Skin epidermis (tissue), 12 donors: ENCODE data around the gene HSPA1A.

Experiments
- H3K27ac ChIP-seq, 21 experiments: fragments of 200-600 bp; sonication (generic) in 11 of 21; one replicate each; pipeline ENCODE4 v1.5.0; 2020; ENCODE audit warnings: mild to moderate bottlenecking in 3 of 21, inconsistent platforms in 2 of 21, moderate library complexity in 2 of 21
- H3K4me3 ChIP-seq, 7 experiments: fragments of 200-600 bp; sonication (generic) in 2 of 7; one replicate each; pipeline ENCODE4 v1.5.0; 2020; ENCODE audit warnings: inconsistent platforms in 2 of 7, mild to moderate bottlenecking in 2 of 7, moderate library complexity in 1 of 7

Gene HSPA1A

DNA sequence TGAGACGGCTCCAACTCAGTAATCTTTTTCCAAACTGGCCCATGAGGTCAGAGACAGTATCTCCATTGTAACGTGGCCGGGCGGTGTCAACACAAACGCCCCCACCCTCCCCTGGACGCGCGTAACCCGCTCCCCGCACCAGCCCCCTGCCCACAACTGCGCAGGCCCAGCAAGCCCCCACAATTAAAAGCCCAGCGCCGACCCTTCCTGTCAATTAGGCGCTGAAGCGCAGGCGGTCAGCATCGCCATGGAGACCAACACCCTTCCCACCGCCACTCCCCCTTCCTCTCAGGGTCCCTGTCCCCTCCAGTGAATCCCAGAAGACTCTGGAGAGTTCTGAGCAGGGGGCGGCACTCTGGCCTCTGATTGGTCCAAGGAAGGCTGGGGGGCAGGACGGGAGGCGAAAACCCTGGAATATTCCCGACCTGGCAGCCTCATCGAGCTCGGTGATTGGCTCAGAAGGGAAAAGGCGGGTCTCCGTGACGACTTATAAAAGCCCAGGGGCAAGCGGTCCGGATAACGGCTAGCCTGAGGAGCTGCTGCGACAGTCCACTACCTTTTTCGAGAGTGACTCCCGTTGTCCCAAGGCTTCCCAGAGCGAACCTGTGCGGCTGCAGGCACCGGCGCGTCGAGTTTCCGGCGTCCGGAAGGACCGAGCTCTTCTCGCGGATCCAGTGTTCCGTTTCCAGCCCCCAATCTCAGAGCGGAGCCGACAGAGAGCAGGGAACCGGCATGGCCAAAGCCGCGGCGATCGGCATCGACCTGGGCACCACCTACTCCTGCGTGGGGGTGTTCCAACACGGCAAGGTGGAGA, at the start of gene HSPA1A, which contains the start of gene HSPA1L:
TSS of gene HSPA1A (plus strand) at position 519 of the 814 bp plus-strand sequence. CDS start at position 733, 214 bp downstream.
TSS of gene HSPA1L (minus strand) at position 259 of the 814 bp plus-strand sequence. CDS start 3,311 bp downstream, outside the sequence.
- peak within 1 kb of the TSS; percentile 48 to 96 (median 94) for H3K27ac ChIP-seq
- H3K4me3 ChIP-seq, result peak within 1 kb of the TSS; percentile 43 to 59 (median 52)

DNA sequence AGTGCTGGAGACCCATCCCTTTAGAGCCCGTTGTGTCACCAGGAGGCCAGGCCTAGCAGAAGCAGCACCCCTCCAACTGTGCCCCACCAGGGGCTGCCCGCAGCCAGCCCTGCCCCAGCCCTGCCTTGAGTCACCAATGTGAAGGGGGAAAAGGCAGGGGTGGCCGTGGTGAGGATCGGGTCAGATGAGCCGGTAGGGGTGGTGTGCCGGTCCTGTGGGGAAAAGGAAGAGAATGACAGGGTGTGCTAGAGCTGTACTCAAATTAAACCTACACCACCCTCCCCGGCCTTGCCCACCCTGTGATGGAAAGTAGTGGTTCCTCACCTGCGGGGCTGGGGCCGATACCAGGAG, 49.8 kb upstream of the HSPA1A start:
- H3K27ac ChIP-seq, result no peak overlapping the region

DNA sequence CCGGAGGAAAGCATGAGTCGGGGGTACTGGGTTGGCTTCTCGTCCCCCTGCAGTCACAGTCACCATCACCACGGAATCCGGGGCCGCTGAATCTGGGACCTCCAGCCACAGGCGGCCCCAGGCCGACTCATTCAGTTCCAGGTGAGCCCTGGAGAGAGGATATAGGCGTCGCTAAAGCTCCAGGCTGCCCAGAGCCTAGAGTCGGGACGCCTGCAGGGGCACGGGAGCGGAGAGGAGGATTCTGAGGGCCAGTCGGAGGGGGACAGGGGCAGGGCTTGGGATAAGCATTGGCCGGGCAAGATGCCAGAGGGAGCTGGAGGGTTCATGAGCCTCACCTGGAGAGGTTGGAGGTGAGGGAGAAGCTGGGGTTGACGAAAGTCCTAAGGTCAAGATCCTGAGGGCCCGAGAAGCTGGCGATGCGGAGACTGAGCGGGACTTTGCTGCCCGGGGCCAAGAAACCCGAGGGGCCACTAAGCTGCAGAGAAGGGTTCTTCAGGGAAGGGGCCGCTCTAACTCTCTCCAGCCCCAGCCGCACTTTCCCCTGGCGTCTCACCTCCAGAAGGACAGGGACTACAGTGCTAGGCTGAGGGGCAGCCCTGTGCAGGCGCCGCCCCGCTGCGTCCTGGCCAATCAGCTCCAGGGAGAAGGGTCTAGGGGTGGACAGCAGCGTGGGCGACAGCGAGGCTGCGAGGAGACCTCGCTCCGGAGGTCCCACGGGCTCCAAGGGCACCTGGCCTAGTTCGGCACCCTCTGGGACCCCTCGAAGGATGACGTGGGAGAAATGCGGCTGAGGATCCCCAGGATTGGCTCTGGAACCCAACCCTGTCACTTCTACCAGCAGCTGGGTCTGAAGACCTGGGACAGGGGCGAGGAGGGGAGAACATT, 49.2 kb upstream of the HSPA1A start:
- no peak overlapping the region for H3K27ac ChIP-seq
- H3K4me3 ChIP-seq, result no peak overlapping the region

More for the DNA sequence above, 49.8 kb upstream of the HSPA1A start:
- no peak overlapping the region for H3K4me3 ChIP-seq

DNA sequence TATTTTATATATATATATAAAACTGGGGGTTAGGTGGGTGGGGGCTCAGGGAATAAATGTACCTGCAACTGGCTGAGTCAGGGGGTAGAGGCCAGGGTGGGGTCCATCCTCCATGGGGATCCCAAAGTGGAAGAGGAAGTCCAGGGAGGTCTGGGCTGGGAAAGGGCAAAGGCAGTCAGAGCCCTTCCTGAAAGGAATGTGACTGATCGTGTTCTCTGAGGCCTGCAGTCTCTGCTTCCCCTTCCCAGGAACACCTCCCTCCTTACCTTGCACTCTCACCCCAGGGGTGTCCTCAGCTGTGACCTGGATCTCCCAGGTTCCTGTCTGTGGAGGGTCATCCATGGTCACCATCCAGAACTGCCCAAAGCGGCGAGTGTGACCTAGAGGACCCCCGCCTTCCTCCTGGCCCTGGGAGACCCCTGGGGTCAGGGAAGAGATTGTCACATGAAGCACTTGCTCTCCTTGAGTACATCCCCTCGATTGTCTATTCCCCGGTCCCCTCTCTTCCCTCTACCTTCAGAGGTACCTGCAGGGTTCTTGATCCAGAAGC, 48.2 kb upstream of the HSPA1A start:
- H3K27ac ChIP-seq, result no peak overlapping the region

DNA sequence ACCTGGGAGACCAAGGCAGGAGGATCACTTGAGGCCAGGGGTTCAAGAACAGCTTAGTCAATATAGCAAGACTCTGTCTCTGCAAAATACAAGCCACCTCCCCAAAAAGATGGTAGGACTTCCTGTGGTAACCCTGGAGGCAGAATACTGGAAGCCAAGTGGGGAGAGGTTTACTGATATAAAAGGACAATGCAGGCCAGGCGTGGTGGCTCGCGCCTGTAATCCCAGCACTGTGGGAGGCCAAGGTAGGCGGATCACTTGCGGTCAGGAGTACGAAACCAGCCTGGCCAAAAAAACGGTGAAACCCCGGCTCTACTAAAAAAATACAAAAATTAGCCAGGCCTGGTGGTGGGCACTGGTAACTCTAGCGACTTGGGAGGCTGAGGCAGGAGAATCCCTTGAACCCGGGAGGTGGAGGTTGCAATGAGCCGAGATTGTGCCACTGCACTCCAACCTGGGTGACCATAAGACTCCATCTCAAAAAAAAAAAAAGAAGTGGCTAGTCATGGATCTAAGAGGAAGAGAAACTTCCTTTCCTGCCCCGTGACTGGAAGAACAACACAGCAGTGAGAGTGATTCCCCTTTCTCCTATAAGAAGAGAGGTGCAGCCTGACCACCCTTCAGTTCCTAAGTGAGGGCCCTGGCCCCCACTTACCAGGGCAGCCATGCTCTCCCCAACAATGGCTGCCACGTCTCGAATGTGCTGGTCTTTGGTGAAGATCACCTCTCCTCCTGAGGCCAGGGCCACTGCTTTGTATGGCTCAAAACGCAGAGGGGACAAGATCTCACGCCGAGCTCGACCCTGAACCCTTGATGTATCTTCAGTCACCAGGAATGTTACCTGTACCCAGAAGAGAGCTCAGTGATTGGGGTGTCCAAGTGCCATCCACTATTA, 46.7 kb upstream of the HSPA1A start:
- Histone ChIP-seq H3K27ac (peak overlapping the region in 2 of 21 experiments; percentile 34 to 39), H3K4me3 (no peak overlapping the region)

More for the DNA sequence above, 48.2 kb upstream of the HSPA1A start:
- H3K4me3 ChIP-seq, result no peak overlapping the region

DNA sequence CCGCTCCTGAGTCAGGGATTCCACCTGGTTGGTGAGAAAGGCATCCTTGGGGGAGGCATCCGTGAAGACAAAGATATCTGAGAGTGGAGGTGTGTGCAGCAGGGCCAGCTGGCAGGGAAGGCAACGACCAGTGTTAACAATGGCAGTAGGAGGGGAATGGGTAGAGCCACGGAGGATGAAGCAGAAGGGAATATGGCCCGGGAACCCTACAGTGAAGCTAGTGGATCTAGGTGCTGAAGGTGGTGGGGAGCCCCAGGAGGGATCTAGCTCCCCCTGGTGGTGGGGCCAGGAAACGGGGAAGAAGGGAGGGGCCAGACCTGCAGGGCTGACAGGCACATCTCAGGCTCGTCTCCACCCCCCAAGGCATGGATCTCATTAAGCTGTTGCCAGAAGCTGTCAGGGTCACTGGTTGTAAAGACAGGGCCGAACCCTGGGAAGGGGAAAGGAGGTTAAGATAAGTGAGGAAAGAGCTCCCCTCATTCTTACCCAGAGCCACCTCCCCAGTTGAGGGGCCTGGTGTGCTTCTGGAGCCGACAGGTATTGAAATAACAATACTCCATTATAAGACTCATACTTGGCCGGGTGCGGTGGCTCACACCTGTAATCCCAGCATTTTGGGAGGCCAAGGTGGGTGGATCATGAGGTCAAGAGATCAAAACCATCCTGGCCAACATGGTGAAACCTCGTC, 45.5 kb upstream of the HSPA1A start:
- Histone ChIP-seq H3K4me3 (no peak overlapping the region), H3K27ac (no peak overlapping the region)

DNA sequence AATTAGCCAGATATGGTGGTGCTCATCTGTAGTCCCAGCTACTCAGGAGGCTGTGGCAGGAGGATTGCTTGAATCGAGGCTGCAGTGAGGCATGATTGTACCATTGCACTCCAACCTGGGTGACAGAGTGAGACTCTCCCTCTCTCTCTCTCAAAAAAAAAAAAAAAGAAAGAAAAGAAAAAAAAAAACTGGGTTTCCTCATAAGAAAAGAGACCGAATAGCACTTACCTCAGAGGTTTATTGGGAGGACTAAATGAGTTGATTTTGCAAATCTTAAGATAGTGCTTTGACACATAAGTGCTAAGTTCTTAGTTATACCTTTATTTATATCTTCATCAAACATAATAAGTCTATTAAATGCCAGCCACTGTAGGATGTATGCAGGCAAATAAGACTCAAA, 44.5 kb upstream of the HSPA1A start:
- H3K4me3 ChIP-seq, result no peak overlapping the region
- H3K27ac ChIP-seq, result no peak overlapping the region

DNA sequence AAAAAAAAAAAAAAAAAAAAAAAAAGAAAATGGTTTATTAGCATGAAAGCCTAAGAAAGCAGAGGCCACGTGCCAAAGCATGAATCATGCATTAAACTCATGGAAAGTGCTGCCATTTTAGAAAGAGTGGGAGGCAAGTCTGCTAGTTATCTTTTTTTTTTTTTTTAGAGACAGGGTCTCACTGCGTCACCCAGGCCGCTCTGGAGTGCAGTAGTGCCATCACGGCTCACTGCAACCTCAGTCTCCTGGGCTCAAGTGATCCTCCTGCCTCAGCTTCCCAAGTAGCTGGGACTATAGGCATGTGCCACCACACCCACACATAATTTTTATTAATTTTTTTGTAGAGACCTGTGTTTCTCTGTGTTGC, 43.4 kb upstream of the HSPA1A start:
- no peak overlapping the region for H3K27ac ChIP-seq
- no peak overlapping the region for H3K4me3 ChIP-seq

DNA sequence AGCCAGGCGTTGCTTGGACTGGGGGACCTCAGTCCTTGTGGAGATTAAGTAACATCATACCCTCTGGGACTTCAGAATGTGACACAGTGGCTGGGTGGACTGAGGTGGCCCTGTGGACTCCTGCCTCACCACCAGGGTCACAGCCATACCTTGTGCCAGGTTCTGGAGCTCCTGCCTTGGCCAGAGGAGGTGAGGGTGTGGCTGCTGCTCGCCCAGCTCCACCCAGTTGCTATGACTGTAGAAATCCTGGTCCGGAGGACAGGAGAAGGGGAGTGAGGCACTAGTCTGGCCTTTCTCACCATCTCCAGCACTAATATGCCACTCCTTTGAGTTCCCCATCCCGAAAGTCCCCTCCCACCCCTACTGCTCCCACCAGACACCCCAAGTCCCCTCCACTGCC, 40.2 kb upstream of the HSPA1A start:
- H3K27ac ChIP-seq, result peak overlapping the region in 3 of 21 experiments; percentile 5 to 14 (median 8)
- H3K4me3 ChIP-seq, result no peak overlapping the region

DNA sequence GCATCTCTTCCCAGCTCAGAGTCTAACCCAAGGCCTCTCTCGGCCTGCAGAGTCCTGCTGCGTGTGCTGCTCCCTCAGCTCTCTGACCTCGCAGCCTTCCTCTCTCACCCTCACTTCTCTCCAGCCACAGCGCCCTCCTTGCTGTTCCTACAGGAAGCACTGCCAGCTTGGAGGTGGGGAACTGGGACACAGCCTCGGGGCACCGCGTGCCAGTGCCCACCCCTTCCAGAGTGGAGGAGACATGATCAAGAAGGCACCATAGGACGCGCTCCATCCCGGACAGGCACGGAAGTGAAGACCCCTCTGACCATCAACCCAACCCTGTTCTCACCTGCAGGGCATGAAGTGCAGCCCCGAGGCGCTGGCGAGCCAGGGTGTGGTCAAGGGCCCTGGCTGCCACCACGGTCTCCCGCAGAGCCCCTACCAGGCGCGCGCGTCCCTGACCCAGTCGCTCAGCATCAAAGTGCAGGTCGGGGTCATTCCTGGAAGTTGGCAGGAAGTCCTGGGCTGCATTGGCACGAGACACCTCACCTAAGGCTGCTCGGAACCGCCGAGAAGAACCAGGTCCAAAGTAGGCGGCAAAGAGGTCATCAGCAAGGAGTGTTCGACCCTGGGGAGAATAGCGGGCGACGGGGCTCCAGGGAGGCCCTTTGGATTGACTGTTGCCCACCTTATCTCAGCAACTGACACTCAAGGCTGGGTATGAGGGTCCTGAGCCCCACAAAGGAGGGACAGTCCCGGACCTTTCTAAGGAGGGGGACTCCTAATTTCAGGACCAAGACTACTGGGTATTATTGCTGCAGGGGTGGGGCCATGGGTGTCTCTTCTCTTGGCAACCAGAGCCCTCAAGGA, 39.5 kb upstream of the HSPA1A start:
- Histone ChIP-seq H3K27ac (peak overlapping the region in 7 of 21 experiments; percentile 6 to 80 (median 57)), H3K4me3 (no peak overlapping the region)

DNA sequence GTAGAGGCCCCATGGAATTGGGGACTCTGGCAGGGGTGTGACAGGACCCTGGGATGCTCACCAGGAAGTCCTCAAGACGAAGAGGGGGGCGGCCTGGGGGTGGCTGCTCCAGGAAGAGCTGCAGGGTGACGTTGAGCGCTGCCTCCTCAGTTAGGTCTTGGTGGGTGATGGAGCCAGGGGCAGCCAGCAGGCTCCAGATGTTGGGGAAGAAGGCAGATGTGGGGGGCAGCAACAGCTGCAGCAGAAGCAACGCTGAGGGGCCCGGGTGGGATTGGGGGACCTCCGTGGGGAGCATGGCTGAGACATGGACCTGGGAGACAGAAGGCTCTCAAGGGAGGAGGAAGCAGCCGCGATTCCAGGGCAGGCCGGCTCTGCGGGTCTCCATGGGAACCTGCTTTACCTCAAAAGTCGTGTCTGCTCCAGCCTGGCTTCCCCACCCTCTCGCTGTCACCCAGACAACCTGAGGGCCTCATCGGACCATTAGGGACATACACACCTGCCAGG, 38.8 kb upstream of the HSPA1A start:
- Histone ChIP-seq H3K27ac (peak overlapping the region in 19 of 21 experiments; percentile 6 to 82 (median 57)), H3K4me3 (peak overlapping the region in 2 of 7 experiments; percentile 15 to 19)

DNA sequence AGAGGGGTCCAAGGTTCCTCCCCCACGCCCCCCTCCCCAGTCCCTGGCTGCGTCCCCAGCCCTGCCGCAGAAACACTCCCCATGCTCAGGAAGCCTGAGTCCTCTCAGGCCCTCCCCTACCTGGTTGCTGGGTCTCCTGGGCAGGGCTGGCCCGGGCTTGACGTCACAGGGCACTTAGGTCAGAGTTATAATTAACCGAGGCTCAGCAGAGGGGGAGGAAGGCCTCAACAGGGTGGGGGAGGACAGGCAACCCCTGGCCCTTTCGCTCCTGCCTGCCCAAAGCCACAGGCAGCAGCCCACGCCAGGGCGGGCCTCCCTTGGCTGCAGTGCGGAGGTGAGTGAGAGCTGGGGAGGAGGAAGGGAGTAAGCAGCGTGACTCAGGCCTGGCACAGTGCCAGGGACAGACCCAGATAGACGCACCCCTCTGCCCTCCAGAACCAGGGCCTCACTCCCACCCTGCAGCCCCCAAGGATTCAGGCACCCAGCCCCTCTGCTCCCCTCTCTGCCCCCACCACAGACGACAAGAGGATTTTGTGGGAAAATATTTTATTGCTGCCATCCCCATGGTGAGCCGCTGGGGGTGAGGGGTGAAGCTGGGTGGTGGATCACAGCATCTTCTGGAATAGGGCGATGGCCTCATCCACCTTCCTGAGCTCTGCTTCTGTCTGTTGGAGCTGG, 38.2 kb upstream of the HSPA1A start, which contains the start of gene VWA7:
TSS of gene VWA7 (minus strand) at position 340 of the 678 bp plus-strand sequence. CDS start 549 bp downstream, outside the sequence.
- peak within 1 kb of the TSS in 2 of 7 experiments; percentile 15 to 19 for H3K4me3 ChIP-seq
- peak within 1 kb of the TSS in 20 of 21 experiments; percentile 0 to 82 (median 56) for H3K27ac ChIP-seq

DNA sequence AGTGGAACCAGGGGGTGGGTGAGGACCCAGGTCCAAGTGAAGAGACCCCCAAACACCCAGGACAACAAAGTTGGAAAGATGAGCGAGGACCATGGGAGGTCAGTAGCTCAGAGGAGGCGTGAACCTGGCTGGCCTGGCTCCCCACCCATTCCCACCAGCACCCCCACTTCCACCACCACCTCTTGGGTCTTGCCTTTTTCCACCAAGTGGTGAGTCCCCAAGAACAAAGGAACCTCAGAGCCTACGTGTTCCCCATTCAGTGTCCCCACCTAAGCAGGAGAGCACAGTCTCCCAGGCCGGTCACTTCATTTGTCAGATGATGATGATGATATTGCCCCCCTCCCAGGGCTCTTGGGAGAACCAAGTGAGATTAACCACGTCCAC, 37.7 kb upstream of the HSPA1A start:
- no peak overlapping the region for H3K4me3 ChIP-seq

DNA sequence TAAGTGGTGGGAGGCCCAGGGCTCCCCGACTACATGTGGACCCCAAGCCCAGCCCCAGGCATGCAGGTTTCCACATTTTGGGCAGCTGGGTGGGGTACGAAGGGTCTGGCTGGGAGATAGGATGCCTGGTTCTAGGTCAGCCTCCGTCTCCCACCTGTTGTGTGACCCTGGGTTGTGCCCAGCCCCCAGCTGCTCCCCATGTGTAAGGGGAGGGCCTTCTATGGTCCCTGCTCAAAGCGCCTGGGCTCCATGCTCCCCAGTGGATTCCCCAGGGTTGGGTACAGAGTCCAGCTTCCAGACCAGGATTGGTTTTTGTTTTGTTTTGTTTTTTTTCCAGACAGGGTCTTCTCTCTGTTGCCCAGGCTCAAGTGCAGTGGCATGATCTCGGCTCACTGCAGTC, 37.1 kb upstream of the HSPA1A start:
- peak overlapping the region in 5 of 21 experiments; percentile 6 to 70 (median 64) for H3K27ac ChIP-seq
- H3K4me3 ChIP-seq, result no peak overlapping the region

More for the DNA sequence above, 37.7 kb upstream of the HSPA1A start:
- H3K27ac ChIP-seq, result peak overlapping the region in 16 of 21 experiments; percentile 6 to 82 (median 66)

DNA sequence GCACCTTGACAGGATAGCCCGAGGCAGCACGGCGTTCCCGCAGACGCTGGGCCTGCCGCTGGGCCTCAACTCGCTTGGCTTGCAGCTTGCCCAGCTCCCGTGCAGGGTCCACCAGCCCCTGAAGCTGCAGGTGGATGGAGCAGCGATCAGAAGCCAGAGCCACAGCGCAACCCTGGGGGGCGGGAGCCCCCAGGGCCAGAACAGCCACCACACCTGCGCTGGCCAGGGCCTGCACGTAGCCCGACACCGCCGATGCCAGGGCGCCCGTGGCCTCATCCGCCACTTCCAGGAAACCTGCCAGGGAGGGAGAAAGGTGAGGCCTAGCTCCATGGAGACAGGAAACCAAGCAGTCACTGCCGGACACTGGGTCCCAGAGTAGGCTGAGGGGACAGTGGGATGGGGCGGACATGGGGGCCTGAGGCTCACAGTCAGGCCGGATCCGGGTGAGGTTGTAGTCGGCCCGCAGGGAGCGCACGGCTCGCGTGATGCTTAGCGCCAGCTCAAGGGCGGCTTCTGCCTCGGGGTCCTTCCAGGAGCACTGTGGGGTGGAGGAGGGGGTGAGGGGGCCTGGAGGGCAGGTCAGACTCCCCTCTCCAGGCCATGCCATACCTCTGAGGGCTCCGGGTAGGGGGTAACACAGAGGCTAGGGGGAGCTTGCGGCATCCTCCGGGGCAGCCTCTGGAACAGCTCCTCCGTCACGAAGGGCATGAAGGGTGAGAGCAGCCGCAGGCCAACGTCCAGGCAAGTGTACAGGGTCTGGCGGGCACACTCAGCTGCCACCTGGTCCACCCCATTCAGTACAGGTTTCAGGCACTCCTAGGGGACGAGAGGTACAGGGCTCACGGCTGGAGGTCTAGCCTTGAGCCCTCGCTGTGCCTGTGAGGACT, 36.1 kb upstream of the HSPA1A start:
- no peak overlapping the region for H3K27ac ChIP-seq
- H3K4me3 ChIP-seq, result no peak overlapping the region

DNA sequence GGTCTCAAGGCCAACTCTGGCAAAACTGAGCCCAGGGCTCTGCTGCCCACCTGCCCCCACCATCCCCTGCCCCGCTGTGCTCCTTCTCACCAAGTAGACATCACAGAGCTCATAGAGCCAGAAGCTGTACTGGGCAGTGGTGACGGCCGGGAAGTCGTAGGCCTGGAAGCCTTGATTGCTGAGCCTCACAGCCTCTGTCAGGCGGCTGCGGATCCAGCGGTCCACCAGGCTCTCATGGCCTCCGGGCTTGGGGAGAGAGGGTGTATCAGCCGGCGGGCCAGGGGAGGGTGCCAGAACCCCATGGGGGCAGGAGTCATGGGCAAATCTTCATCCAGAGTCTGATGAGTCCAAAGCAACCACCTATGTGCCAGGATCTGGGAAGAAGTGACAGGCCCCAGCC, 35.4 kb upstream of the HSPA1A start:
- H3K4me3 ChIP-seq, result no peak overlapping the region
- no peak overlapping the region for H3K27ac ChIP-seq
